GM21529 (cell line): ENCODE data around the gene SRSF4.
"Not testable (repeated sequence)": the region's sequence is repeated elsewhere in the genome, so short reads cannot be mapped to it uniquely, and the experiment has no call there.

Source experiments
- ATAC-seq: cut with Tn5 transposase; IDR thresholded peaks from one replicate; pipeline ENCODE4 v1.9.1; 2021; ENCODE audit not compliant: unreplicated experiment

The SRSF4 gene

DNA sequence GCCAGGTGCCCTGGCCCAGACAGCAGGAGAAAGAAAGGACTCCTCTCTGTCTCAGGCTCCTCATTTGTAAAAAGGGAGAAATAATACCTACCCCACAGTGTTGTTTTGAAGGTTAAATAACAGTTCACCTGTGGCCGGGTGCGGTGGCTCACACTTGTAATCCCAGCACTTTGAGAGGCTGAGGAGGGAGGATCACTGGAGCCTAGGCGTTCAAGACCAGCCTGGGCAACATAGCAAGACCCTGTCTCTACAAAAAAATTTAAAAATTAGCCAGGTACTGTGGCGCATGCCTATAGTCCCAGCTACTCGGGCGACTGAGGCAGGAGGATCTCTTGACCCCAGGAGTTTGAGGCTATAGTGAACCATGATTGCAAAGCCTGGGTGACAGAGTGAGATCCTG is 55.5 kb downstream of the SRSF4 start:
- ATAC-seq = no peak

DNA sequence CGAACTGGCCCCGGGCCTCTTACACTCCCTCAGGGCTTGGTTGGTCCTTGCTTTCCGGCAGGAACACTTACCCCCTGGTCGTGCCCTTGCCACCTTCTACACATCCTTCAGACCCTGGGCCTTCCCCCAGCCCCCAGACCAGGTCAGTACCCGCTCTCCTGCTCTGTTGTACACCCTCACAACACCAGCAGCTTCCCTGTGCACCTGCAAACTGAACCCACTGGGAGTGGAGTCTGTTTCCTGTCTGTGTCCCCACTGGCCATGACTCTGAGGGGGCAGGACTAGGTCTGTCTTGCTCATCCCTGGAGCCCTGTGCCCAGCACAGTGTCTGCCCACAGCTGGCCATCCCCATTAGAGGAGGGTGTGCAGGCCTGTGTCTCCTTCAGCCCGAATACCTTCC is 55.9 kb downstream of the SRSF4 start:
- ATAC-seq = no peak

GRCh38 chr1:29125237-29125641 is 56.5 kb downstream of the SRSF4 start:
- ATAC-seq = no peak

GRCh38 chr1:29124366-29125236 is 57.1 kb downstream of the SRSF4 start:
- ATAC-seq = no peak

GRCh38 chr1:29123887-29124365 is 57.8 kb downstream of the SRSF4 start, which contains the start of gene TMEM200B:
TMEM200B (minus strand) TSS chr1:29123903; CDS start chr1:29121828, 2,075 bp downstream.
- ATAC-seq = no peak

DNA sequence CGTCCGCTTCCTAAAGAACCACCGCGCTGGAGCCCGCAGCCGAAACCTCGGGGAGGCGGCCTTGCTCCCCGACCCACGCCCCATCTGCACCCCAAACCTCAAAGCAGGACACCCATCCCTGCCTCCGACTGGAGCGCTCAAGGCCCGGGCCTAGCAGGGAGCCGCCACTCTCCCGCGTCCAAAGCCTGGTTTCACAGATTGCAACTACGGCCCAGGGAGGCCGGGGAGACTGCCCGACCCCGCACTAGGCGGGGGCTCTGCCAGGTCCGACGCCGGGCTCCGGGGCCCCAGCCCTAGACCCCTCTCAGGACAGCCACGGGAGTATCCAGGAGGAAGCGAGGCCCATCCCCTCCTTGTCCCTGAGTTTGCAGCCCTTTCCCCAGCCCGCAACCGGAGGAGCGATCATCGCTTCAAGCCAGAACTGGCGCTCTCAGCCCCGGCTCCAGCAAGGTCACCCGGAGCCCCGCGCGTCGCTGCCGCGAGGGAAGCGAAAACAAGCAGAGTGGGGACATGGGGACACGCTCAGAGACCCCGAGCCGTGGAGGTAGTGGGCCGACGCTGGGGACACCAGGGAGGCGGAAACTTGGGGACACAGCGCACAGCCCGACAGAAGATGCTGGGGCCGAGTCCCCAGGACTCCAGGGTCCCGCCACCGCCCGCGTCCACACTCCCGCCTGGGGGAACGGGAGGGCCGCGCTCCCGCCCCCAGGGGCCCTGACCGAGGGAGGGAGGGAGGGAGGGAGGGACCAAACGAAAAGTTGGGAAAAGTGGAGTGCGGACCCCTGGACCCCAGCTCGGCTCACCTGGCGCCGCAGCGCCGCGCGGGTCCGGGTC is 58.4 kb downstream of the SRSF4 start:
- ATAC-seq = no peak

- no peak for ATAC-seq
Observed at GRCh38 chr1:29122682-29123052, 59.0 kb downstream of the SRSF4 start.

DNA sequence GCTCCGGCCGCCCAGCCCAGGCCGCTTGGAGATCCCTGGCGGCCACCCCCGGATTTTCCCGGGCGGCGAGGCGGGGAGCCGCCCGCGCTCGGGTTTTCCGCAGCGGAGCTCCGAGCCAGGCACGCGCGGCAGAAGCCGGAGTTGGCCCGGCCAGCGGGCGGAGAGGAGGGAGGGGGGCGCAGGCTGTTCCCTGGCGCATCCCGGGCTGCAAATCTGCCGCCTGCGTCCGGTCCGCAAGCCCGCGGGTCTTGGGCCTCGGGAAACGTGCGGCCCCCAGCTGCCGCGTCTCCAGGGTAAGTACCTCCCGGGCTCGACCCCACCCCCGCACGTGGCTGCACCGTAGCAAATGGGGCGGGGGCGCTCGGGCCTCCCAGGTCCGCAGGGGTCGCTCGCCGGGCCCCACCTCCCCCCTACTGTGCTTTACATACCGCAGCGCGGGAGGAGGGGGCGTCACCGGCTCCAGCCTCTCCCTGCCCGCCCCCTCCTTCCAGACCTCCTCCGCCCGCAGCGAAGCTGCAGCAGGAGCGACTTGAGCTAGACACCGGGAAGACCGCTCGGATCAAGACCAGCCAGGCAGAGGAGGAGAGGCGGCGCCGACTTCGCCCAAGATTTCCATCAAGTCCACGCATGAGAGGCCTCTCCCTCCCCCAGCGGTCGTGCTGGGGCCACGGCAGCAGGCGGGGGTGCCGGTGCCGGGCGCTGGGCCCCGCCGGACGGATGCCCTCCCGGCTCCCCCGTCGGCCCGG is 59.6 kb downstream of the SRSF4 start:
- no peak for ATAC-seq

DNA sequence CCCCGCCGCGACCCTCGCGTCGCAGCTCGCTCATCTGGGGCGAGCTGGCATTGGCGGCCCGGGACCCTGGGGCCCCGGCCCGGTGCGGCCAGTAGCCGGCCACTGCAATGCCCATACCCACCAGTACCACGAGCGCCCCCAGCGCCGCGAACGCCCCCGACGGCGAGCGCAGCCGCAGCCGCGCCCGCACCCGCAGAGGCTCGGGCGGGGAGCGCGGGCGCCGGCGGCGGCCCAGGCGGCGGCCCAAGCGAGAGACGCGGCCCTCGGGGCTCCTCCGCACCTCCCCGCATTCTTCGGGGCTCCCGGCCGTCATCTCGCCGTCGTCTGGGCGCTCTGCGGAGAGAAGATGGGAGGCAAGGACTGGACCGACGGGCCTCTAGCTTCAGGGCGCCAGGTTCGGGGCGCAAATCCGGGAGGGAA is 60.2 kb downstream of the SRSF4 start:
- ATAC-seq = no peak

- no peak for ATAC-seq
Observed at GRCh38 chr1:29120947-29121485, 60.7 kb downstream of the SRSF4 start.

DNA sequence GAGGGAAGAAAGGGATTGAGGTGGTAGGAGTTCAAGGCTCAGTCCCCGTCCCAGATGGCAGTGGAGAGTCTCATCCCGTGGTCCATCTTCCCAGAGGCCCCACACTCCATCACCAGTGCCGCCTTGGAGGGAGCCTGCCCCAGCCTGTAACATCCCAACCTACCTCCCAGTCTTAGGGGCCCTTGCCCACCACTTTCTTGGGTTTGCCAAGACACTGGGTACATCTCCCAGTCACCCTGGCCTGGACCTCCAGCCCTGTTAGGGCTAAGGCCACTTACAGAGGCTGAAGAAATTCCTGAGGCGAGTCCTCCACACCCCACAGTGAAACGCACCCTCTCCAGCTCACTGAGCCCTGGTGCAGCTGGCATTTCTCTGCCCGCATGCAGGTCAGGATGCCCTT is 61.3 kb downstream of the SRSF4 start:
- ATAC-seq = no peak

GRCh38 chr1:29119121-29119929 is 62.4 kb downstream of the SRSF4 start:
- ATAC-seq = no peak

DNA sequence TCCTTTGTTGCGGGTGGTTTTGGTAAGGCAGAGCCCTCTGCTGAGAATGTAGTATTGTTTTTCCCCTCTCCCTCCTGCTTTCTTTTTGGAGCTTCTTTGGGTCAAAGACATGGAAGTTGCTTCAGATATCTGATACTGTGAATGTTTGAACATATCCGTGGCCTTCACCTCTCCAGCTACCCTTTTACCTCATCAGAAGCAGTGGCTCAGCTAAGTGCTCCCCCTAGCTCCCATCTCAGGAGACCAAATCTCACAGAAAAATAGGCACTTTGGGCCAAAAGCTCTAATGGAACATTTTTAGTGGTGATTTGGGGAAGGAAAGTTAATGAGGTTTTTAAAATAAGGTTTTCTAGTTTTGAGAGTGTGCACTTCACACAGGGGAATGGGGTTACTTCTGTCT is 64.3 kb downstream of the SRSF4 start:
- ATAC-seq = no peak

DNA sequence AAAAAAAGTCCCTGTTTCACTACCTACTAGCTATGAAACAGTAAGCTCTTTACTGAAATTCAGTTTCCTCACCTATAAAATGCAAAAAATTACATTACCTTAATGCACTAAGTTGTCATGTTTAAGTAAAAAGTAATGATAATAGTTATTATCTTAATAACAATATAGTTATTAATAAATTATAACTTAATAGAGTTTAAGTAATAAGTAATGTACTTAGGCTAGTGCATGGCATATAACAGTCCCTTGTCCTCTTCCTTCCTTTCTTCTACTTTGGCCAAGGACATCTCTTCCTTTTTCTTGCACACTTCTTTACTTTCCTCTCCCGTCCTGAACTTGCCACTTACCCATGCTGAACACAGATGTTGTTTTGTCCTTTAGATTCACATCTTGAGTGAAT is 67.0 kb downstream of the SRSF4 start:
- ATAC-seq = no peak

DNA sequence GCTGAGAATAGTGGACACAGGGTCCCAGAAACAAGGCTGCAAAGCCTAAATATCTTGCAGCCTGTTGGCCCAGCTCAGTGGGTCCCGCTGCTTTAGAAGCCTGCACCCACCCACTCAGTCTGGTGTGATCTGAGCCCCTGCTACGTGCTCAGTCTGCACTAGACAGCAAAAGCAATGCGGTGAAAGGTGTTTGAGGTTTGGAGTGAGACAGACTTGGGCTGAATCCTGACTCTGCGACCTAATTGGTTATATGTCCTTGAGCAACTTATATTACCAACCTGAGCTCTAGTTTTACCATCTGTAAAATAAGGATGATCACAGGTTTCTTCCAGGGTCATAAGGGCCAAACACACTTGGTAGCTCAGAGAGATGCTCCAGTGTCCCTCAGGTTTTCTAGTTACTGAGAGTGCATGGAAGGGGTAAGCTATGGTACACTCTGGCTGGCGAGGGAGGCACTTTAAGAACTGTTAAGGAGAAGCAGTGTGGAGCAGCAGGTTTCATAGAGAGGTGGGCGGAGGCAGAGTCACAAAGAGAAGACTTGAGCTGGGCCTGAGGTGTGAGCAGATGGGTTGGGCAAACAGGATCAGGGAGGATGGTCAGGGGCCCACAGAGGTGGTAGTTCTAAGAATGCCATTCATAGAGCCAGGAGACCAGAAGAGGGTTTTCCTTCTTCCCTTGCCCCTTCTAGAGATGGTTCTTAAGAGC is 68.1 kb downstream of the SRSF4 start:
- no peak for ATAC-seq

GRCh38 chr1:29112705-29113412 is 68.8 kb downstream of the SRSF4 start:
- no peak for ATAC-seq

DNA sequence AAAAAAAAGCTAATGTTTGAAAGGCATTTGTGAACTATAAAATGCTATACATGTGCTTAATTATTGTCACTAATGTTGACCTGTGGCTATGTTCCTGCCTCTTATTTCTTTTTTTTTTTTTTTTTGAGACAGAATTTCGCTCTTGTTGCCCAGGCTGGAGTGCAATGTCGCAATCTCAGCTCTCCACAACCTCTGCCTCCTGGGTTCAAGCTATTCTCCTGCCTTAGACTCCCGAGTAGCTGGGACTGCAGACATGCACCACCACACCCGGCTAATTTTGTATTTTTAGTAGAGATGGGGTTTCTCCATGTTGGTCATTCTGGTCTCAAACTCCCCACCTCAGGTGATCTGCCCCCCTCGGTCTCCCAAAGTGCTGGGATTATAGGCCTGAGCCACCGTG is 73.7 kb downstream of the SRSF4 start:
- not testable (repeated sequence) for ATAC-seq

GRCh38 chr1:29105822-29106221 is 75.9 kb downstream of the SRSF4 start:
- ATAC-seq = no peak

GRCh38 chr1:29100487-29100886 is 81.2 kb downstream of the SRSF4 start:
- no peak for ATAC-seq
